KMS-11 (cell line): ENCODE results near the gene FFAR3.

Experiments
- H2AFZ ChIP-seq: fragments of 200-600 bp; sonication (generic); 2 replicates; pipeline ENCODE4 v1.6.1; 2016; ENCODE audit warnings: antibody characterized with exemption, mixed run types, low read depth
- H3K27ac ChIP-seq: fragments of 200-600 bp; sonication (generic); 2 replicates; pipeline ENCODE4 v1.6.1; 2016; ENCODE audit warnings: mild to moderate bottlenecking, mixed run types
- H3K27me3 ChIP-seq: fragments of 200-600 bp; sonication (generic); 2 replicates; pipeline ENCODE4 v1.6.1; 2017; ENCODE audit warnings: mild to moderate bottlenecking, low read depth, mixed run types, moderate library complexity; ENCODE audit not compliant: insufficient read depth
- H3K36me3 ChIP-seq: fragments of 200-600 bp; sonication (generic); 2 replicates; pipeline ENCODE4 v1.6.1; 2017; ENCODE audit warnings: mild to moderate bottlenecking, mixed run types; ENCODE audit not compliant: insufficient read depth
- H3K4me1 ChIP-seq: fragments of 200-600 bp; sonication (generic); 2 replicates; pipeline ENCODE4 v1.6.1; 2016; ENCODE audit warnings: mild to moderate bottlenecking, low read depth, mixed run types; ENCODE audit not compliant: poor library complexity, severe bottlenecking
- H3K4me2 ChIP-seq: fragments of 200-600 bp; sonication (generic); 2 replicates; pipeline ENCODE4 v1.7.0; 2016; ENCODE audit warnings: mild to moderate bottlenecking, mixed run types
- H3K4me3 ChIP-seq: fragments of 200-600 bp; sonication (generic); IDR thresholded peaks from 2 replicates; pipeline ENCODE4 v1.6.1; 2017; ENCODE audit warnings: low read depth, low read length, mixed read lengths; ENCODE audit not compliant: insufficient read depth
- H3K79me2 ChIP-seq: fragments of 200-600 bp; sonication (generic); 2 replicates; pipeline ENCODE4 v1.6.1; 2016; ENCODE audit warnings: low read depth, mixed run types; ENCODE audit not compliant: insufficient read depth
- H3K9ac ChIP-seq: fragments of 200-600 bp; sonication (generic); 2 replicates; pipeline ENCODE4 v1.6.1; 2016; ENCODE audit warnings: mild to moderate bottlenecking, mixed run types
- H4K20me1 ChIP-seq: fragments of 200-600 bp; sonication (generic); 2 replicates; pipeline ENCODE4 v1.6.1; 2016; ENCODE audit warnings: mild to moderate bottlenecking, mixed run types; ENCODE audit not compliant: insufficient read depth
- CTCF ChIP-seq: fragments of 200-600 bp; sonication (generic); conservative IDR thresholded peaks from 2 replicates; pipeline ENCODE4 v1.6.1; 2017; ENCODE audit warnings: low read depth, mild to moderate bottlenecking, antibody characterized with exemption, low read length, moderate library complexity, mixed read lengths

Gene FFAR3

GRCh38 chr19:35341565-35342225, 16.6 kb upstream of the FFAR3 start:
- Histone ChIP-seq H2AFZ (no peak overlapping the region), H3K79me2 (no peaks in the 10 kb centered on the region), H4K20me1 (no peaks in the 10 kb centered on the region), H3K36me3 (no peaks in the 10 kb centered on the region), H3K4me2 (no peak overlapping the region), H3K27ac (no peak overlapping the region), H3K4me3 (no peak overlapping the region), H3K27me3 (peaks cover 66% of the 10 kb centered on the region), H3K9ac (no peak overlapping the region), H3K4me1 (no peaks in the 10 kb centered on the region)
- TF ChIP-seq CTCF, result no peak

- no peaks in the 10 kb centered on the region for H3K36me3 ChIP-seq
- no peak overlapping the region for H3K4me3 ChIP-seq
- TF ChIP-seq CTCF, result no peak
- no peaks in the 10 kb centered on the region for H3K4me1 ChIP-seq
- no peak overlapping the region for H3K4me2 ChIP-seq
- no peaks in the 10 kb centered on the region for H3K79me2 ChIP-seq
- H3K9ac ChIP-seq, result no peak overlapping the region
- H3K27ac ChIP-seq, result no peak overlapping the region
- H2AFZ ChIP-seq, result no peak overlapping the region
- peaks cover 67% of the 10 kb centered on the region for H3K27me3 ChIP-seq
- no peaks in the 10 kb centered on the region for H4K20me1 ChIP-seq
Measured at GRCh38 chr19:35342430-35342829, 15.8 kb upstream of the FFAR3 start.

GRCh38 chr19:35344511-35345031, 13.7 kb upstream of the FFAR3 start:
- no peak overlapping the region for H3K27ac ChIP-seq
- no peak overlapping the region for H2AFZ ChIP-seq
- TF ChIP-seq CTCF, result no peak
- H3K9ac ChIP-seq, result no peak overlapping the region
- H4K20me1 ChIP-seq, result no peaks in the 10 kb centered on the region
- peaks cover 74% of the 10 kb centered on the region for H3K27me3 ChIP-seq
- no peaks in the 10 kb centered on the region for H3K36me3 ChIP-seq
- H3K4me3 ChIP-seq, result no peak overlapping the region
- H3K79me2 ChIP-seq, result no peaks in the 10 kb centered on the region
- no peak overlapping the region for H3K4me2 ChIP-seq
- H3K4me1 ChIP-seq, result no peaks in the 10 kb centered on the region

- no peak overlapping the region for H3K9ac ChIP-seq
- no peaks in the 10 kb centered on the region for H3K79me2 ChIP-seq
- no peaks in the 10 kb centered on the region for H3K36me3 ChIP-seq
- no peak overlapping the region for H3K4me3 ChIP-seq
- no peak overlapping the region for H3K27ac ChIP-seq
- no peak overlapping the region for H2AFZ ChIP-seq
- peaks cover 72% of the 10 kb centered on the region for H3K27me3 ChIP-seq
- no peak for TF ChIP-seq CTCF
- H3K4me1 ChIP-seq, result no peaks in the 10 kb centered on the region
- no peak overlapping the region for H3K4me2 ChIP-seq
- no peaks in the 10 kb centered on the region for H4K20me1 ChIP-seq
Measured at GRCh38 chr19:35345671-35346111, 12.6 kb upstream of the FFAR3 start.
